Left ventricle myocardium inferior (tissue), 1 donor: ENCODE results near the gene FASN. TPM values are rescaled to one million over a fixed set of nuclear protein-coding genes. Genes with fewer than 3 reads are reported as not detected.

Experiments used
- DNase-seq: peaks from one replicate; pipeline ENCODE4 v3.0.0-alpha.2; 2020
- H3K27ac ChIP-seq: fragments of 200-600 bp; replicated peaks from 2 replicates; pipeline ENCODE4 v1.8.0; 2021
- H3K27me3 ChIP-seq: fragments of 200-600 bp; 2 replicates; pipeline ENCODE4 v1.8.0; 2021; ENCODE audit warnings: low read depth
- H3K36me3 ChIP-seq: fragments of 200-600 bp; 2 replicates; pipeline ENCODE4 v1.8.0; 2021
- H3K4me1 ChIP-seq: fragments of 200-600 bp; 2 replicates; pipeline ENCODE4 v1.8.0; 2021
- H3K4me3 ChIP-seq: fragments of 200-600 bp; 2 replicates; pipeline ENCODE4 v1.8.0; 2021; ENCODE audit warnings: mild to moderate bottlenecking, moderate library complexity
- H3K9me3 ChIP-seq: fragments of 200-600 bp; replicated peaks from 2 replicates; pipeline ENCODE4 v1.8.0; 2021
- intact Hi-C: fragments of 100-400 bp; cut with micrococcal nuclease; formaldehyde crosslinking; loops from one replicate; pipeline ENCODE4 v1.11.0; 2022
- total RNA-seq: library from RNA; stranded (reverse); fragmentation: NEBNext Ultra II Directional; extraction: Animal tissue kit (Norgen Biotek cat#: 25700); gene quantifications from one replicate; pipeline ENCODE4 v1.2.1, GENCODE V29; 2021
- TF ChIP-seq, protein P1 (sequence below): fragments of 200-600 bp; IDR thresholded peaks from 2 replicates; pipeline ENCODE4 v1.8.0; 2021; ENCODE audit warnings: antibody characterized with exemption, mild to moderate bottlenecking, borderline replicate concordance
- donor health status: DM: no; HTN: yes; CAD: no; lungs with severe emphysema.

The FASN gene
- total RNA-seq, 1 donor from 2014 or later: 13.6 TPM

DNA sequence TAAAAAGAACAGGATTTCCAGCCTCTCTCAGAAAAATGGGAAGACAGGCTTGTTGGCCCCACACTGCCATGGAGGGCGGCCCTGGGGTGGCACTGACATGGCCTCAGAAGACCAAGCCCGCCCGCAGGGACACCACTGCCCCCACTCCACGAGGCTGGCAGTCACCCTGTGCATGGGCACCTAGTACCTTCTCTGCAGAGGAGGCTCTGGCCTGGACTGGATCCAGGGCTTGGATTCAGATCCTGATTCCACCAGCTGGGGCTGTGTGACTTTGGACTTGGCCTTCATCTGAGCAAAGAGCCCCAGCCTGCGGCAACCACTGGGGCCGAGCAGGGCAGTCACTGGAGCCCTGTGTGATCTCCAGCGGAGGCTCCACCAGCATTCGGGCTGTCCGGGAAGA is 16.8 kb upstream of the FASN start:
- no peaks in the 10 kb centered on the region for H3K4me1 ChIP-seq
- TF ChIP-seq, protein P1, sequence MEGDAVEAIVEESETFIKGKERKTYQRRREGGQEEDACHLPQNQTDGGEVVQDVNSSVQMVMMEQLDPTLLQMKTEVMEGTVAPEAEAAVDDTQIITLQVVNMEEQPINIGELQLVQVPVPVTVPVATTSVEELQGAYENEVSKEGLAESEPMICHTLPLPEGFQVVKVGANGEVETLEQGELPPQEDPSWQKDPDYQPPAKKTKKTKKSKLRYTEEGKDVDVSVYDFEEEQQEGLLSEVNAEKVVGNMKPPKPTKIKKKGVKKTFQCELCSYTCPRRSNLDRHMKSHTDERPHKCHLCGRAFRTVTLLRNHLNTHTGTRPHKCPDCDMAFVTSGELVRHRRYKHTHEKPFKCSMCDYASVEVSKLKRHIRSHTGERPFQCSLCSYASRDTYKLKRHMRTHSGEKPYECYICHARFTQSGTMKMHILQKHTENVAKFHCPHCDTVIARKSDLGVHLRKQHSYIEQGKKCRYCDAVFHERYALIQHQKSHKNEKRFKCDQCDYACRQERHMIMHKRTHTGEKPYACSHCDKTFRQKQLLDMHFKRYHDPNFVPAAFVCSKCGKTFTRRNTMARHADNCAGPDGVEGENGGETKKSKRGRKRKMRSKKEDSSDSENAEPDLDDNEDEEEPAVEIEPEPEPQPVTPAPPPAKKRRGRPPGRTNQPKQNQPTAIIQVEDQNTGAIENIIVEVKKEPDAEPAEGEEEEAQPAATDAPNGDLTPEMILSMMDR: no peak
- intact Hi-C loops: no loop called here
- DNase-seq: no peak
- no peak overlapping the region for H3K4me3 ChIP-seq
- H3K9me3 ChIP-seq: no peaks in the 10 kb centered on the region
- no peaks in the 10 kb centered on the region for H3K27me3 ChIP-seq
- H3K27ac ChIP-seq: no peak overlapping the region
- peaks cover 8% of the 10 kb centered on the region for H3K36me3 ChIP-seq

DNA sequence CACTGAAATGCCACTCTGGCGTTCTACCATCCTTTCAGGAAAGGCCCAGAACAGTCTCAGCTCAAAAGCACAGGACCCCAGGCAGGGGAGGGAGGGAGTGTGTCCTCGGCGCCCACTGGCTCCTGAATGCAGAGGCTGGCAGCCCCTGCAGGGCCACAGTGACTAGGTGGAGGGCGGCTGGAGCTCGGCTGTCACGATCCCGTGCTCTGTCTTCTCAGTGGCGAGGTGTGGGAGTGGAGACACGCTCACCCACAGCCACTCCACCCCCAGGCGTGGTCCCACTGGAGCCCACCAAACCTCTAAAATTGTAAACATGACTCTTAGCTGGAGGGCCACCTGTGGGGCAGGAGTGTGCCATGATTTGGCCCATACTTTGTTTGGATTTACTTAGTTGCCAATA is 16.4 kb upstream of the FASN start:
- Histone ChIP-seq H3K9me3 (no peaks in the 10 kb centered on the region), H3K27me3 (no peaks in the 10 kb centered on the region), H3K36me3 (peaks cover 8% of the 10 kb centered on the region), H3K27ac (no peak overlapping the region), H3K4me3 (no peak overlapping the region), H3K4me1 (no peaks in the 10 kb centered on the region)
- TF ChIP-seq, protein P1: no peak
- DNase-seq: no peak
- intact Hi-C loops: no loop called here

DNA sequence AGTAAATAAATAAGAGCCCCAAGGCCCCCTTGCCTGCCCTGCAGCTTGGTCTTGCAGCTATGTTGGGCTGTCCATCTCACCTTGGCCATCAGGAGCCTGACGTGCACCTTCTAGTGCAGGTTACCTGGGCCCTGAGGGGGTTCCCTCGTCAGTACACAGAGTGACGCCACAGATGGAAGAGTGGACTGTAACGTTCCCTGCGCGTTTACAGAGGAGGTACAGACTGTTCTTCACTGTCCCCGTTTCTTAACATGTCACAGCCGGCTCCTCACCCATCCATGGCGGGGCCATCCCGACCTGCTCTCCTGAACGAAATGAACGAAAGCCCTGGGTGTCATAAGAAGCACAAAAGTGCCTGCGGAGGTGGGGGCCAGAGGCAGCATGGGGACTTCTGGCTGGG is 15.9 kb upstream of the FASN start:
- H3K27ac ChIP-seq: no peak overlapping the region
- TF ChIP-seq, protein P1: no peak
- no peaks in the 10 kb centered on the region for H3K9me3 ChIP-seq
- intact Hi-C loops: no loop called here
- no peak overlapping the region for H3K4me3 ChIP-seq
- H3K27me3 ChIP-seq: no peaks in the 10 kb centered on the region
- H3K36me3 ChIP-seq: peaks cover 8% of the 10 kb centered on the region
- DNase-seq: no peak
- H3K4me1 ChIP-seq: no peaks in the 10 kb centered on the region

DNA sequence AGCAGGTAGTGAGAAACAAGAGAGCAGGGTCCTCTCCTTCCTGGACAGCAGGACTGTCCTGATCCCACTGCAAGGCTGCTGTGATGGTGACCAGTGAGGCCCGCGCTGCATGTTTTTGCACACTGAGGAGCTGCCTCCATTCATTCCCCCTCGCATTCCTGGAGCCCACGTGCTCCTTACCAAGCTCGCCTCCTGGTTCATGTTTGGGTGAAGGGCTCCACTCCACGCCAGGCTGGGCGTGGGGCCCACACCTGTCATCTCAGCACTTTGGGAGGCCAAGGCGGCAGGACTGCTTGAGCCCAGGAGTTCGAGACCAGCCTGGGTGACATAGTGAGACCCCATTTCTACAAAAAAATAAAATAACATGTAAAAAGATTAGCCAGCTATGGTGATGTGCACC is 15.4 kb upstream of the FASN start:
- intact Hi-C loops: no loop called here
- H3K4me1 ChIP-seq: no peaks in the 10 kb centered on the region
- H3K4me3 ChIP-seq: no peak overlapping the region
- H3K9me3 ChIP-seq: no peaks in the 10 kb centered on the region
- TF ChIP-seq, protein P1: no peak
- DNase-seq: no peak
- peaks cover 8% of the 10 kb centered on the region for H3K36me3 ChIP-seq
- no peaks in the 10 kb centered on the region for H3K27me3 ChIP-seq
- H3K27ac ChIP-seq: no peak overlapping the region

DNA sequence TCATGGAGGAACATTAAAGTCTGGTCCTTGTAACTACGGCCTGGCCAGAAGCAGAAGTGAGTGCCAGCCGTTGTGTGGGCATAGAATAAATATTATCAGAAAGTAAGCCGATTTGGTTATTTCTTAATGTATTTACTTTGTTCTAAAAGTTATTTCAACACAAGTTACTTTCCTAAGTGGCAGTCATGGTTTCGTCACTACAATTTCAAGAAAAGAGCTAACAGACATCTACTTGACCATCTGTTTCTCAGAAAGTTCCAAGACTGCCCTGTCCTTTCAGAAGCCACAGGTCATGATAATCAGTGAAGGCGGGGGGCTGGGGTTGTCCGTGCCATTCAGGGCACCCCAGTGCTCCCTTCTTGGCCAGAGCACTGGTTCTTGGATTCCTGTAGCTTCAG is 14.9 kb upstream of the FASN start:
- TF ChIP-seq, protein P1: no peak
- H3K27me3 ChIP-seq: no peaks in the 10 kb centered on the region
- H3K9me3 ChIP-seq: no peaks in the 10 kb centered on the region
- H3K4me1 ChIP-seq: no peaks in the 10 kb centered on the region
- intact Hi-C loops: no loop called here
- H3K4me3 ChIP-seq: no peak overlapping the region
- no peak for DNase-seq
- H3K36me3 ChIP-seq: peaks cover 8% of the 10 kb centered on the region
- H3K27ac ChIP-seq: no peak overlapping the region
